Left renal cortex interstitium (tissue), 4 donors: Measurements from ENCODE around the gene FAXDC2. TPM values are rescaled to one million over a fixed set of nuclear protein-coding genes. Genes with fewer than 3 reads are reported as not detected.
"Not testable (repeated sequence)": the region's sequence is repeated elsewhere in the genome, so short reads cannot be mapped to it uniquely, and the experiment has no call there.

Experiments
- DNase-seq, 4 donors: peaks; one replicate each; pipeline ENCODE4 v3.0.0-alpha.2; 2013; ENCODE audit warnings: low read depth in 4 of 4, low spot score in 2 of 4, missing footprints in 1 of 4
- polyA plus RNA-seq, 4 donors: library from polyadenylated mRNA; unstranded; fragments of 120-200 nt; gene quantifications; one replicate each; pipeline ENCODE4 v1.2.1, GENCODE V29; 2013; ENCODE audit not compliant: insufficient read length in 4 of 4

FAXDC2 gene
- polyA plus RNA-seq, 4 donors: 33.6 to 47.1 (median 38.5) TPM

- DNase-seq: no peak
These were observed 12.4 kb upstream of the FAXDC2 start for GRCh38 chr5:154862766-154863165.

GRCh38 chr5:154861946-154862345 lies 11.5 kb upstream of the FAXDC2 start:
- DNase-seq: no peak

GRCh38 chr5:154860765-154861164 lies 10.4 kb upstream of the FAXDC2 start:
- no peak for DNase-seq

GRCh38 chr5:154860123-154860522 lies 9.7 kb upstream of the FAXDC2 start:
- DNase-seq: no peak

- peak in 2 of 4 donors; percentile 19 for DNase-seq
These were observed 8.8 kb upstream of the FAXDC2 start for GRCh38 chr5:154858972-154859871.

- peak; percentile 41 to 96 (median 94) for DNase-seq
These were observed 8.0 kb upstream of the FAXDC2 start, which contains the start of gene CNOT8 for GRCh38 chr5:154858297-154858971. Gene CNOT8 (plus strand): TSS chr5:154858627. CDS start chr5:154863279, 4,652 bp downstream.

GRCh38 chr5:154857530-154858296 lies 7.3 kb upstream of the FAXDC2 start:
- peak; percentile 92 to 99 (median 95) for DNase-seq

GRCh38 chr5:154851351-154851750 lies 948 bp upstream of the FAXDC2 start:
- no peak for DNase-seq

- peak in 2 of 4 donors; percentile 19 to 68 for DNase-seq
These were observed 607 bp downstream of the FAXDC2 start for GRCh38 chr5:154849791-154850201.

GRCh38 chr5:154849264-154849785 lies 1.1 kb downstream of the FAXDC2 start:
- DNase-seq: no peak

GRCh38 chr5:154844809-154845208 lies 5.6 kb downstream of the FAXDC2 start:
- no peak for DNase-seq

- DNase-seq: no peak
These were observed 7.5 kb downstream of the FAXDC2 start for GRCh38 chr5:154842689-154843530.

- DNase-seq: no peak
These were observed 9.1 kb downstream of the FAXDC2 start for GRCh38 chr5:154841273-154841661.

- DNase-seq: no peak
These were observed 9.7 kb downstream of the FAXDC2 start for GRCh38 chr5:154840435-154841272.

- DNase-seq: no peak
These were observed 13.1 kb downstream of the FAXDC2 start for GRCh38 chr5:154837009-154837901.

GRCh38 chr5:154836225-154836624 lies 14.2 kb downstream of the FAXDC2 start:
- no peak for DNase-seq

- not testable (repeated sequence) for DNase-seq
These were observed 14.7 kb downstream of the FAXDC2 start for GRCh38 chr5:154835701-154836052.

- no peak for DNase-seq
These were observed 16.4 kb downstream of the FAXDC2 start for GRCh38 chr5:154834053-154834452.
